ENCODE measurements around the gene C19orf85.
"Not testable (repeated sequence)": the region's sequence is repeated elsewhere in the genome, so short reads cannot be mapped to it uniquely, and the experiment has no call there.

DNA sequence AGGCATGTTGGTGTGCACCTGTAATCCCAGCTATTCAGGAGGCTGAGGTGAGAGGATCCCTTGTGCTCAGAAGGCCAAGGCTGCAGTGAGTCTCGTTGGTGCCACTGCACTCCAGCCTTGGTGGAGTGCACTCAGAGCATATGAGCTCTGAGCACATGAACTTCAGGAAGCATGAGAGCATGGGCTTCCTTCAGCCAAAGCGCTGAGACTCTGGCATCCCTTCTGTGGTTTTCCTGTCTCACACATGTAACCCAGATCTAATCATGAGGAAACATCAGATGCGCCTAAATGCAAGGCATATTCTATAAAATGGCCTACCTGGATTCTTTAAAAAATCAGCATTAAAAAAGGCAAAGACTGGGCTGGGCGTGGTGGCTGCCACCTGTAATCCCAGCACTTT lies 43.3 kb downstream of the C19orf85 start:
- TF ChIP-seq, protein P1, sequence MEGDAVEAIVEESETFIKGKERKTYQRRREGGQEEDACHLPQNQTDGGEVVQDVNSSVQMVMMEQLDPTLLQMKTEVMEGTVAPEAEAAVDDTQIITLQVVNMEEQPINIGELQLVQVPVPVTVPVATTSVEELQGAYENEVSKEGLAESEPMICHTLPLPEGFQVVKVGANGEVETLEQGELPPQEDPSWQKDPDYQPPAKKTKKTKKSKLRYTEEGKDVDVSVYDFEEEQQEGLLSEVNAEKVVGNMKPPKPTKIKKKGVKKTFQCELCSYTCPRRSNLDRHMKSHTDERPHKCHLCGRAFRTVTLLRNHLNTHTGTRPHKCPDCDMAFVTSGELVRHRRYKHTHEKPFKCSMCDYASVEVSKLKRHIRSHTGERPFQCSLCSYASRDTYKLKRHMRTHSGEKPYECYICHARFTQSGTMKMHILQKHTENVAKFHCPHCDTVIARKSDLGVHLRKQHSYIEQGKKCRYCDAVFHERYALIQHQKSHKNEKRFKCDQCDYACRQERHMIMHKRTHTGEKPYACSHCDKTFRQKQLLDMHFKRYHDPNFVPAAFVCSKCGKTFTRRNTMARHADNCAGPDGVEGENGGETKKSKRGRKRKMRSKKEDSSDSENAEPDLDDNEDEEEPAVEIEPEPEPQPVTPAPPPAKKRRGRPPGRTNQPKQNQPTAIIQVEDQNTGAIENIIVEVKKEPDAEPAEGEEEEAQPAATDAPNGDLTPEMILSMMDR (IDR thresholded peaks at IDR 0.05; ENCODE audit: low read depth, low read length, missing input control), result not testable (repeated sequence)
- not testable (repeated sequence) for TF ChIP-seq YY1 (IDR thresholded peaks at IDR 0.05); TAF1 (conservative IDR thresholded peaks at IDR 0.05); GABPA (IDR thresholded peaks at IDR 0.05 in 1 of 2, conservative IDR thresholded peaks at IDR 0.05 in 1 of 2)

Data from liver (tissue), 3 donors.